GM23338 (cell line): ENCODE data around the gene RANBP1.

ENCODE experiments used
- CREB1 ChIP-seq: fragments of 250-450 bp; sonication (Bioruptor Pico); IDR thresholded peaks from 2 replicates; pipeline ENCODE4 v1.5.0; 2020; ENCODE audit warnings: low read depth, mild to moderate bottlenecking, moderate library complexity
- CTCF ChIP-seq, 2 experiments: fragments of 200-600 bp in 1 of 2; sonication (generic) in 1 of 2; conservative IDR thresholded peaks; 2 replicates each; pipeline versions ENCODE4 v1.5.1 to v1.6.1; 2016 to 2017; ENCODE audit warnings: antibody characterized with exemption in 2 of 2, low read depth in 2 of 2, mild to moderate bottlenecking in 2 of 2, moderate library complexity in 1 of 2
- ETS1 ChIP-seq: IDR thresholded peaks from 2 replicates; pipeline ENCODE4 v1.6.1; 2016; ENCODE audit warnings: antibody characterized with exemption
- EZH2 ChIP-seq: fragments of 200-600 bp; sonication (generic); IDR thresholded peaks from one replicate; pipeline ENCODE4 v1.8.0; 2017; ENCODE audit warnings: antibody characterized with exemption, mild to moderate bottlenecking, low read depth; ENCODE audit not compliant: unreplicated experiment
- EZH2phosphoT487 ChIP-seq: fragments of 200-600 bp; sonication (generic); IDR thresholded peaks from one replicate; pipeline ENCODE4 v1.8.1; 2018; ENCODE audit warnings: antibody characterized with exemption; ENCODE audit not compliant: unreplicated experiment
- JUNB ChIP-seq: IDR thresholded peaks from one replicate; pipeline ENCODE4 v1.6.1; 2016; ENCODE audit warnings: antibody characterized with exemption; ENCODE audit not compliant: unreplicated experiment
- NANOG ChIP-seq: IDR thresholded peaks from 2 replicates; pipeline ENCODE4 v1.6.1; 2016; ENCODE audit warnings: antibody characterized with exemption, borderline replicate concordance
- POLR2AphosphoS5 ChIP-seq: IDR thresholded peaks from 2 replicates; pipeline ENCODE4 v1.6.1; 2016; ENCODE audit warnings: antibody characterized with exemption, low read depth
- REST ChIP-seq: IDR thresholded peaks from one replicate; pipeline ENCODE4 v1.6.1; 2018; ENCODE audit warnings: antibody characterized with exemption; ENCODE audit not compliant: unreplicated experiment
- ZNF114 ChIP-seq: fragments of 250-450 bp; sonication (Bioruptor Pico); IDR thresholded peaks from 2 replicates; pipeline ENCODE4 v1.5.0; 2020; ENCODE audit warnings: mild to moderate bottlenecking, moderate library complexity
- ZNF331 ChIP-seq: fragments of 250-450 bp; sonication (Bioruptor Pico); IDR thresholded peaks from 2 replicates; pipeline ENCODE4 v1.5.0; 2020; ENCODE audit warnings: low read depth, mild to moderate bottlenecking, moderate library complexity
- ZNF462 ChIP-seq: fragments of 250-450 bp; sonication (Bioruptor Pico); IDR thresholded peaks from 2 replicates; pipeline ENCODE4 v1.5.0; 2020; ENCODE audit warnings: mild to moderate bottlenecking, moderate library complexity

- no peak for TF ChIP-seq CTCF (conservative IDR thresholded peaks at IDR 0.05; ENCODE audit: low read depth in 2 of 2)
- no peak for TF ChIP-seq POLR2AphosphoS5
- no peak for TF ChIP-seq REST
- no peak for TF ChIP-seq JUNB
- no peak for TF ChIP-seq EZH2
- no peak for TF ChIP-seq CREB1 (CRISPR knock-in tag)
- TF ChIP-seq EZH2phosphoT487, result no peak
- TF ChIP-seq ZNF331 (CRISPR knock-in tag), result no peak
- TF ChIP-seq ZNF114 (CRISPR knock-in tag), result no peak
- TF ChIP-seq ZNF462 (CRISPR knock-in tag), result no peak
- no peak for TF ChIP-seq ETS1
- TF ChIP-seq NANOG, result no peak
Measured at GRCh38 chr22:20069331-20070042, 46.4 kb upstream of the RANBP1 start.
